GM12878 (cell line): Measurements from ENCODE around the gene SLC47A2. TPM values are rescaled to one million over a fixed set of nuclear protein-coding genes. Genes with fewer than 3 reads are reported as not detected.

Experiments
- ATAC-seq: fragments of 200-7000 bp; cut with Tn5 transposase; 3 replicates; pipeline ENCODE4 v1.9.1; 2020; ENCODE audit warnings: mild to moderate bottlenecking, moderate library complexity
- BruUV-seq: library from RNA; stranded (reverse); fragments of 400-500 nt; replicated peaks from 2 replicates; lab custom pipeline; 2021; lab: Mats Ljungman, UMichigan
- CTCF ChIA-PET: fragments of 300-600 bp; sonication (Branson Sonifier 250); formaldehyde crosslinking; extraction: SDS; loops from one replicate; lab custom pipeline; 2021; ENCODE audit warnings: inconsistent platforms; lab: Yijun Ruan, JAX
- POLR2A ChIA-PET: fragments of 350-600 bp; formaldehyde crosslinking; extraction: SDS; loops from one replicate; lab custom pipeline; 2021; ENCODE audit warnings: inconsistent platforms; lab: Charles Lee
- RAD21 ChIA-PET: fragments of 300-600 bp; sonication (Branson Sonifier 250); formaldehyde crosslinking; loops from one replicate; lab custom pipeline; 2023; ENCODE audit warnings: antibody characterized with exemption; ENCODE audit not compliant: unreplicated experiment; lab: Charles Lee
- SMC1A ChIA-PET: fragments of 300-600 bp; sonication (Branson Sonifier 250); formaldehyde crosslinking; loops from one replicate; lab custom pipeline; 2023; ENCODE audit not compliant: unreplicated experiment, uncharacterized antibody; lab: Charles Lee
- DNase-seq: peaks from one replicate; pipeline ENCODE4 v3.0.0-alpha.2; 2011; ENCODE audit warnings: low read depth, low spot score
- FAIRE-seq: peaks from 3 replicates; lab custom pipeline; 2011; peaks lifted over from hg19 to GRCh38; lab: Jason Lieb, UNC
- H2AFZ ChIP-seq: 2 replicates; pipeline ENCODE4 v1.6.0; 2011; ENCODE audit warnings: low read depth, low read length, control low read depth; ENCODE audit not compliant: control insufficient read depth
- H3K27ac ChIP-seq: 2 replicates; pipeline ENCODE4 v1.5.1; 2011; ENCODE audit warnings: control low read depth; ENCODE audit not compliant: control insufficient read depth, insufficient read depth
- H3K27me3 ChIP-seq, 2 experiments: replicated peaks in 1 of 2; 2 replicates each; pipeline versions ENCODE4 v1.6.0 to v1.6.1; 2011; ENCODE audit warnings: low read length in 1 of 2; ENCODE audit not compliant: control insufficient read depth in 2 of 2, insufficient read depth in 2 of 2
- H3K36me3 ChIP-seq, 2 experiments: 2 replicates each; pipeline ENCODE4 v1.5.1; 2011; ENCODE audit warnings: low read length in 1 of 2; ENCODE audit not compliant: control insufficient read depth in 2 of 2, insufficient read depth in 2 of 2
- H3K4me1 ChIP-seq: 2 replicates; pipeline ENCODE4 v1.6.1; 2011; ENCODE audit warnings: mild to moderate bottlenecking, low read length, moderate library complexity, mixed read lengths; ENCODE audit not compliant: control insufficient read depth, insufficient read depth
- H3K4me2 ChIP-seq: 2 replicates; pipeline ENCODE4 v1.6.0; 2011; ENCODE audit warnings: control low read depth; ENCODE audit not compliant: control insufficient read depth, insufficient read depth
- H3K4me3 ChIP-seq: fragments of 200-600 bp; sonication (generic); 2 replicates; pipeline ENCODE4 v1.5.1; 2016
- H3K79me2 ChIP-seq: 2 replicates; pipeline ENCODE4 v1.6.0; 2011; ENCODE audit warnings: low read length; ENCODE audit not compliant: control insufficient read depth, insufficient read depth
- H3K9ac ChIP-seq: 2 replicates; pipeline ENCODE4 v1.8.0; 2011; ENCODE audit warnings: low read length, control low read depth, mixed read lengths; ENCODE audit not compliant: control insufficient read depth, insufficient read depth
- H3K9me3 ChIP-seq: replicated peaks from 3 replicates; pipeline ENCODE4 v1.5.1; 2011; ENCODE audit warnings: mild to moderate bottlenecking, low read length; ENCODE audit not compliant: control insufficient read depth, insufficient read depth
- H4K20me1 ChIP-seq: 2 replicates; pipeline ENCODE4 v1.6.0; 2011; ENCODE audit not compliant: control insufficient read depth, insufficient read depth
- BACH1 ChIP-seq: fragments of 450-650 bp; IDR thresholded peaks from 2 replicates; pipeline ENCODE4 v1.6.1; 2017; ENCODE audit warnings: mild to moderate bottlenecking, borderline replicate concordance
- BCL3 ChIP-seq: IDR thresholded peaks from 2 replicates; pipeline ENCODE4 v1.6.1; 2011; ENCODE audit warnings: borderline replicate concordance, low read depth, mild to moderate bottlenecking, moderate library complexity, low read length; ENCODE audit not compliant: insufficient read depth, poor library complexity, severe bottlenecking
- BCLAF1 ChIP-seq: fragments of 450-650 bp; IDR thresholded peaks from 2 replicates; pipeline ENCODE4 v1.6.1; 2017; ENCODE audit warnings: antibody characterized with exemption, mild to moderate bottlenecking, moderate library complexity
- CUX1 ChIP-seq: IDR thresholded peaks from 2 replicates; pipeline ENCODE4 v1.6.1; 2012; ENCODE audit warnings: improper control_type of control experiment, low read depth, low read length; ENCODE audit not compliant: insufficient replicate concordance
- NKRF ChIP-seq: fragments of 450-650 bp; conservative IDR thresholded peaks from 2 replicates; pipeline ENCODE4 v1.6.1; 2017; ENCODE audit warnings: mild to moderate bottlenecking, moderate library complexity
- ZNF687 ChIP-seq: fragments of 450-650 bp; IDR thresholded peaks from 2 replicates; pipeline ENCODE4 v1.6.1; 2017; ENCODE audit warnings: mild to moderate bottlenecking, moderate library complexity
- WGBS: methylation state at CpG from one replicate; pipeline ENCODE4 v1.1.6; 2016; ENCODE audit warnings: low lambda C conversion rate; ENCODE audit not compliant: insufficient replicate concordance, insufficient coverage; ENCODE audit errors: missing lambda C conversion rate; 5-methylcytosine and 5-hydroxymethylcytosine counted together
- in situ Hi-C: fragments of 300-500 bp; cut with MboI; formaldehyde crosslinking; loops from 9 replicates; pipeline ENCODE4 v1.14.3; 2018; ENCODE audit warnings: mixed read lengths
- intact Hi-C: fragments of 100-400 bp; cut with micrococcal nuclease; formaldehyde crosslinking; loops from one replicate; pipeline ENCODE4 v1.14.2; 2022; ENCODE audit not compliant: unreplicated experiment
- polyA plus RNA-seq, 11 experiments: library from polyadenylated mRNA; depleted of rRNA in 4 of 11; unstranded in 6 of 11; stranded (reverse) in 5 of 11; fragments of >200 nt; fragmentation: Nextera tagmentation in 4 of 11; fragmentation: Illumina TruSeq in 1 of 11; extraction: Ambion mirVana in 4 of 11; extraction: Trizol in 1 of 11; gene quantifications; 1 replicate in 1 of 11; 2 replicates in 10 of 11; pipeline versions ENCODE4 v1.2.1 to v1.2.3, GENCODE V29; 2011 to 2016; ENCODE audit warnings: inconsistent platforms in 2 of 11, missing spikeins in 2 of 11, low read depth in 1 of 11
- total RNA-seq, 4 experiments: library from RNA; depleted of rRNA in 3 of 4; stranded (reverse); fragments of >200 nt in 3 of 4; fragmentation: Illumina TruSeq in 1 of 4; extraction: Trizol in 1 of 4; gene quantifications; 2 replicates each; pipeline versions ENCODE4 v1.2.1 to v1.2.3, GENCODE V29; 2013 to 2021

The SLC47A2 gene
- total and polyA plus RNA-seq, 10 of the 15 experiments (the other 5 are each of a cell fraction or from before 2014, with no cell fraction given), result not detected

GRCh38 chr17:19731626-19732025 lies 15.2 kb upstream of the SLC47A2 start:
- no peak for FAIRE-seq
- Histone ChIP-seq H3K9me3 (no peaks in the 10 kb centered on the region), H3K36me3 (no peaks in the 10 kb centered on the region), H3K79me2 (no peaks in the 10 kb centered on the region), H2AFZ (no peak overlapping the region), H3K9ac (no peak overlapping the region), H3K4me3 (no peak overlapping the region), H4K20me1 (no peaks in the 10 kb centered on the region), H3K4me1 (no peaks in the 10 kb centered on the region), H3K4me2 (no peak overlapping the region), H3K27me3 (no peaks in the 10 kb centered on the region), H3K27ac (no peak overlapping the region)
- in situ Hi-C loops (no loop called here), intact Hi-C loops (no loop called here)
- no peak for DNase-seq
- ChIA-PET POLR2A (no interaction called here), RAD21 (no interaction called here), CTCF (no interaction called here), SMC1A (no interaction called here)
- ATAC-seq, result no peak
- BruUV-seq, result no TSS peak
- no peak for TF ChIP-seq CUX1
- no peak for TF ChIP-seq NKRF
- no peak for TF ChIP-seq BACH1
- TF ChIP-seq ZNF687, result no peak
- TF ChIP-seq BCL3, result no peak
- TF ChIP-seq BCLAF1, result no peak
- WGBS, result 61% methylated on average over 11 of the region's 11 CpGs
